Endodermal cell (in vitro differentiated cells): ENCODE data around the gene ANKRD39. TPM values are rescaled to one million over a fixed set of nuclear protein-coding genes. Genes with fewer than 3 reads are reported as not detected.

Experiments used
- DNase-seq: peaks from one replicate; pipeline ENCODE4 v3.0.0-alpha.2; 2017
- H3K27ac ChIP-seq: 2 replicates; pipeline ENCODE4 v1.5.1; 2013; ENCODE audit warnings: mild to moderate bottlenecking, low read depth, low read length, moderate library complexity
- H3K27me3 ChIP-seq: 2 replicates; pipeline ENCODE4 v1.6.1; 2013; ENCODE audit warnings: mild to moderate bottlenecking, low read length, moderate library complexity; ENCODE audit not compliant: insufficient read depth, control insufficient read depth, poor library complexity, severe bottlenecking
- H3K36me3 ChIP-seq: 2 replicates; pipeline ENCODE4 v1.7.0; 2013; ENCODE audit warnings: mild to moderate bottlenecking, low read length, moderate library complexity; ENCODE audit not compliant: control insufficient read depth, insufficient read depth
- H3K4me1 ChIP-seq: one replicate; pipeline ENCODE4 v1.7.0; 2013; ENCODE audit warnings: low read length; ENCODE audit not compliant: control insufficient read depth, insufficient read depth
- H3K4me3 ChIP-seq: 2 replicates; pipeline ENCODE4 v1.5.1; 2013; ENCODE audit warnings: mild to moderate bottlenecking, low read length, moderate library complexity
- H3K9ac ChIP-seq: 2 replicates; pipeline ENCODE4 v1.6.1; 2013; ENCODE audit warnings: mild to moderate bottlenecking, low read length, moderate library complexity; ENCODE audit not compliant: poor library complexity, severe bottlenecking; ENCODE audit errors: extremely low read depth
- H3K9me3 ChIP-seq: 2 replicates; pipeline ENCODE4 v1.6.1; 2013; ENCODE audit warnings: mild to moderate bottlenecking, low read length, moderate library complexity; ENCODE audit not compliant: control insufficient read depth
- H3K27ac Mint-ChIP-seq: 2 replicates; pipeline ENCODE4 v1.8.0; 2020; ENCODE audit warnings: mixed read lengths
- H3K27me3 Mint-ChIP-seq: 2 replicates; pipeline ENCODE4 v1.8.0; 2021; ENCODE audit warnings: mild to moderate bottlenecking, mixed read lengths; ENCODE audit not compliant: insufficient read depth
- H3K36me3 Mint-ChIP-seq: 2 replicates; pipeline ENCODE4 v1.8.0; 2020; ENCODE audit warnings: low read depth, mixed read lengths
- H3K4me1 Mint-ChIP-seq: 2 replicates; pipeline ENCODE4 v1.8.0; 2020; ENCODE audit warnings: mixed read lengths
- H3K4me3 Mint-ChIP-seq: 2 replicates; pipeline ENCODE4 v1.8.0; 2020; ENCODE audit warnings: mild to moderate bottlenecking, moderate library complexity, mixed read lengths
- H3K9me3 Mint-ChIP-seq: 2 replicates; pipeline ENCODE4 v1.8.0; 2020; ENCODE audit warnings: mild to moderate bottlenecking, mixed read lengths
- WGBS, 2 experiments: methylation state at CpG; one replicate each; pipeline versions ENCODE4 v1.1.5 to v1.1.7; 2013; ENCODE audit warnings: missing lambda C conversion rate in 2 of 2, mixed read lengths in 1 of 2; ENCODE audit not compliant: insufficient coverage in 1 of 2, insufficient read length in 1 of 2; 5-methylcytosine and 5-hydroxymethylcytosine counted together
- total RNA-seq, 2 donors: library from RNA; stranded (reverse); fragmentation: NEBNext Ultra II Directional in 1 of 2; extraction: Animal tissue kit (Norgen Biotek cat#: 25700) in 1 of 2; gene quantifications; 2 replicates in 1 of 2; 3 replicates in 1 of 2; pipeline ENCODE4 v1.2.1, GENCODE V29; 2021
- TF ChIP-seq, protein P1 (sequence below): fragments of 200-600 bp; sonication (generic); conservative IDR thresholded peaks from 2 replicates; pipeline ENCODE4 v1.5.0; 2021; ENCODE audit warnings: antibody characterized with exemption, mild to moderate bottlenecking

Gene ANKRD39
- total RNA-seq, 2 donors from 2014 or later: 14.6 to 16.7 TPM

DNA sequence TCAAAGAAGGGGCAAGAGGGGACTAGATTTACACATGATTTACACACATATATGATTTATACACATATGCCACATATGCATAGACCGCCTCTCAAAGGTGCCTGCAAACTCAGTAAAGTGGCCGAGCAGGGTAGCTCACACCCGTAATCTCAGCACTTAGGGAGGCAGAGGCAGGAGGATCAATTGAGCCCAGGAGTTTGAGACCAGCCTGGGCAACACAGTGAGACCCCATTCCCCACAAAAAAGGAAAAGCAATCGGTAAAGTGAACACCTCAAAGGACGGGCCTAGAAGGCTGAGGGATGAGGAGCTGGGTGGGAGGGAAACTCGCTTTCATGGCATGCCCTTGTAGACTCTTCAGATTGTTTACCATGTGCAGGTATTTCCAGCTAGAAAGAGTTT, 5.1 kb downstream of the ANKRD39 start:
- Histone ChIP-seq H3K4me3 (no peak overlapping the region), H3K27me3 (no peaks in the 10 kb centered on the region), H3K9me3 (no peaks in the 10 kb centered on the region), H3K36me3 (peaks cover 44% of the 10 kb centered on the region), H3K4me1 (no peaks in the 10 kb centered on the region), H3K9ac (no peak overlapping the region), H3K27ac (no peak overlapping the region)
- Mint-ChIP-seq H3K9me3 (no peaks in the 10 kb centered on the region), H3K27ac (no peak overlapping the region), H3K4me3 (no peak overlapping the region), H3K4me1 (peaks cover 8% of the 10 kb centered on the region), H3K36me3 (peaks cover 31% of the 10 kb centered on the region), H3K27me3 (no peaks in the 10 kb centered on the region)
- WGBS, 2 experiments: 90 to 98% methylated on average over 5 to 6 of the region's 6 CpGs
- TF ChIP-seq, protein P1, sequence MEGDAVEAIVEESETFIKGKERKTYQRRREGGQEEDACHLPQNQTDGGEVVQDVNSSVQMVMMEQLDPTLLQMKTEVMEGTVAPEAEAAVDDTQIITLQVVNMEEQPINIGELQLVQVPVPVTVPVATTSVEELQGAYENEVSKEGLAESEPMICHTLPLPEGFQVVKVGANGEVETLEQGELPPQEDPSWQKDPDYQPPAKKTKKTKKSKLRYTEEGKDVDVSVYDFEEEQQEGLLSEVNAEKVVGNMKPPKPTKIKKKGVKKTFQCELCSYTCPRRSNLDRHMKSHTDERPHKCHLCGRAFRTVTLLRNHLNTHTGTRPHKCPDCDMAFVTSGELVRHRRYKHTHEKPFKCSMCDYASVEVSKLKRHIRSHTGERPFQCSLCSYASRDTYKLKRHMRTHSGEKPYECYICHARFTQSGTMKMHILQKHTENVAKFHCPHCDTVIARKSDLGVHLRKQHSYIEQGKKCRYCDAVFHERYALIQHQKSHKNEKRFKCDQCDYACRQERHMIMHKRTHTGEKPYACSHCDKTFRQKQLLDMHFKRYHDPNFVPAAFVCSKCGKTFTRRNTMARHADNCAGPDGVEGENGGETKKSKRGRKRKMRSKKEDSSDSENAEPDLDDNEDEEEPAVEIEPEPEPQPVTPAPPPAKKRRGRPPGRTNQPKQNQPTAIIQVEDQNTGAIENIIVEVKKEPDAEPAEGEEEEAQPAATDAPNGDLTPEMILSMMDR: no peak
- DNase-seq: no peak

- WGBS, 2 experiments: 94 to 97% methylated on average over 4 to 9 of the region's 9 CpGs
- H3K4me3 Mint-ChIP-seq: no peak overlapping the region
- H3K27me3 ChIP-seq: no peaks in the 10 kb centered on the region
- no peaks in the 10 kb centered on the region for H3K9me3 ChIP-seq
- H3K27me3 Mint-ChIP-seq: no peaks in the 10 kb centered on the region
- H3K4me3 ChIP-seq: no peak overlapping the region
- H3K4me1 ChIP-seq: no peaks in the 10 kb centered on the region
- H3K4me1 Mint-ChIP-seq: no peaks in the 10 kb centered on the region
- no peak overlapping the region for H3K27ac ChIP-seq
- H3K9ac ChIP-seq: no peak overlapping the region
- H3K36me3 Mint-ChIP-seq: peaks cover 39% of the 10 kb centered on the region
- H3K9me3 Mint-ChIP-seq: no peaks in the 10 kb centered on the region
- peak; percentile 41 for DNase-seq
- no peak overlapping the region for H3K27ac Mint-ChIP-seq
- peaks cover 40% of the 10 kb centered on the region for H3K36me3 ChIP-seq
- TF ChIP-seq, protein P1: no peak
Observed at GRCh38 chr2:96848264-96848663, 9.6 kb downstream of the ANKRD39 start.

GRCh38 chr2:96847586-96847985, 10.2 kb downstream of the ANKRD39 start:
- Mint-ChIP-seq H3K27ac (no peak overlapping the region), H3K36me3 (peaks cover 33% of the 10 kb centered on the region), H3K9me3 (no peaks in the 10 kb centered on the region), H3K4me1 (no peaks in the 10 kb centered on the region), H3K4me3 (no peak overlapping the region), H3K27me3 (no peaks in the 10 kb centered on the region)
- TF ChIP-seq, protein P1: no peak
- no peak for DNase-seq
- H3K36me3 ChIP-seq: peaks cover 33% of the 10 kb centered on the region
- WGBS, 2 experiments: 90 to 93% methylated on average over 8 to 10 of the region's 10 CpGs
- no peaks in the 10 kb centered on the region for H3K4me1 ChIP-seq
- H3K27me3 ChIP-seq: no peaks in the 10 kb centered on the region
- H3K27ac ChIP-seq: no peak overlapping the region
- no peaks in the 10 kb centered on the region for H3K9me3 ChIP-seq
- H3K9ac ChIP-seq: no peak overlapping the region
- no peak overlapping the region for H3K4me3 ChIP-seq
